ENCODE measurements around the gene ADGRG1. TPM values are rescaled to one million over a fixed set of nuclear protein-coding genes. Genes with fewer than 3 reads are reported as not detected.

ADGRG1 gene
- total RNA-seq, 2 donors from 2014 or later: 53.7 to 61.6 TPM

DNA sequence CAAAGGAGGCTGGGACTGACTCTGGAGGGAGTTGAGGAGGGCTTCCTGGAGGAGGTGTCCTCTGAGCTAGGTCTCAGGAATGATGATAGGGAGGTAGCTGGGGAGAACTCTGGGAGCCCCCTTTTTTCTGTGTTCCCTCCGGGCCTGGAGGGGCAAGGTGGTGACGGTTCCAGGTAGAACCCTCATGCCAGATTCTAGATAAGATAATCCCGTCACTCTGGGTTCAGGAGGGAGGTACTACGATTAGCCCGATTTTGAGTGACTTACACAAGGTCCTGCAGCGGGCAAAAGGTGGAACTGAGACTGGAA, 21.0 kb downstream of the ADGRG1 start:
- DNase-seq (no peak), ATAC-seq (no peak)
- peaks cover 6% of the 10 kb centered on the region for H3K4me1 ChIP-seq
- H3K27me3 ChIP-seq: no peaks in the 10 kb centered on the region
- TF ChIP-seq POLR2A (IDR thresholded peaks at IDR 0.05): no peak
- TF ChIP-seq, protein P1, sequence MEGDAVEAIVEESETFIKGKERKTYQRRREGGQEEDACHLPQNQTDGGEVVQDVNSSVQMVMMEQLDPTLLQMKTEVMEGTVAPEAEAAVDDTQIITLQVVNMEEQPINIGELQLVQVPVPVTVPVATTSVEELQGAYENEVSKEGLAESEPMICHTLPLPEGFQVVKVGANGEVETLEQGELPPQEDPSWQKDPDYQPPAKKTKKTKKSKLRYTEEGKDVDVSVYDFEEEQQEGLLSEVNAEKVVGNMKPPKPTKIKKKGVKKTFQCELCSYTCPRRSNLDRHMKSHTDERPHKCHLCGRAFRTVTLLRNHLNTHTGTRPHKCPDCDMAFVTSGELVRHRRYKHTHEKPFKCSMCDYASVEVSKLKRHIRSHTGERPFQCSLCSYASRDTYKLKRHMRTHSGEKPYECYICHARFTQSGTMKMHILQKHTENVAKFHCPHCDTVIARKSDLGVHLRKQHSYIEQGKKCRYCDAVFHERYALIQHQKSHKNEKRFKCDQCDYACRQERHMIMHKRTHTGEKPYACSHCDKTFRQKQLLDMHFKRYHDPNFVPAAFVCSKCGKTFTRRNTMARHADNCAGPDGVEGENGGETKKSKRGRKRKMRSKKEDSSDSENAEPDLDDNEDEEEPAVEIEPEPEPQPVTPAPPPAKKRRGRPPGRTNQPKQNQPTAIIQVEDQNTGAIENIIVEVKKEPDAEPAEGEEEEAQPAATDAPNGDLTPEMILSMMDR (IDR thresholded peaks at IDR 0.05): no peak
- peaks cover 6 to 9% of the 10 kb centered on the region in 2 donors for H3K36me3 ChIP-seq (replicated peaks in 1 of 2; ENCODE audit: insufficient read depth in 1 of 2, low read depth in 2 of 2)
- no peaks in the 10 kb centered on the region for H3K9me3 ChIP-seq
- WGBS, 2 donors: 67 to 100% methylated on average over 1 to 6 of the region's 6 CpGs
- H3K27ac ChIP-seq: no peak overlapping the region
- intact Hi-C loops (cut with DNase I): loop anchor here (2.0 to 5.0 kb wide), 2 partner anchors 49 to 57 kb away; no protein-coding TSS in a partner anchor
- H3K4me3 ChIP-seq: no peak overlapping the region

DNA sequence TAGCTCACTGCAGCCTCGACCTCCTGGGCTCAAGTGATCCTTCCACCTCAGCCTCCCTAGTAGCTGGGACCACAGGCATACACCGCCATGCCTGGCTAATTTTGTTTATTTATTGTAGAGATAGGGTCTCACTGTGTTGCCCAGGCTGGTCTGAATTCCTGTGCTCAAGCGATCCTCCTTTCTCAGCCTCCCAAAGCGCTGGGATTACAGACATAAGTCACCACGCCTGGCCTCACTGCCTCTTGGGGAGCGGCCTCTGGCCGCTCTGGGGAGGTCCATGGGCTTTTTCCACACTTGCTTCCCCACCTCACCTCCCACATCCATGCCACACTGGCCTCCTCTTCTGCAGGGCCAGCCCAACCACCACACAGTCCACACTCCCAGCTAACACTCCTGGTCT, 21.4 kb downstream of the ADGRG1 start:
- Histone ChIP-seq H3K27ac (no peak overlapping the region), H3K4me3 (no peak overlapping the region), H3K9me3 (no peaks in the 10 kb centered on the region), H3K36me3 (replicated peaks in 1 of 2; ENCODE audit: insufficient read depth in 1 of 2, low read depth in 2 of 2) (peaks cover 3 to 4% of the 10 kb centered on the region in 2 donors), H3K27me3 (no peaks in the 10 kb centered on the region), H3K4me1 (peaks cover 6% of the 10 kb centered on the region)
- no peak for ATAC-seq
- TF ChIP-seq POLR2A (IDR thresholded peaks at IDR 0.05): no peak
- TF ChIP-seq, protein P1 (IDR thresholded peaks at IDR 0.05): no peak
- WGBS, 2 donors: 90 to 91% methylated on average over 7 of the region's 7 CpGs
- no peak for DNase-seq
- intact Hi-C loops (cut with DNase I): loop anchor here (2.0 to 5.0 kb wide), 3 partner anchors 49 to 77 kb away; no protein-coding TSS in a partner anchor

DNA sequence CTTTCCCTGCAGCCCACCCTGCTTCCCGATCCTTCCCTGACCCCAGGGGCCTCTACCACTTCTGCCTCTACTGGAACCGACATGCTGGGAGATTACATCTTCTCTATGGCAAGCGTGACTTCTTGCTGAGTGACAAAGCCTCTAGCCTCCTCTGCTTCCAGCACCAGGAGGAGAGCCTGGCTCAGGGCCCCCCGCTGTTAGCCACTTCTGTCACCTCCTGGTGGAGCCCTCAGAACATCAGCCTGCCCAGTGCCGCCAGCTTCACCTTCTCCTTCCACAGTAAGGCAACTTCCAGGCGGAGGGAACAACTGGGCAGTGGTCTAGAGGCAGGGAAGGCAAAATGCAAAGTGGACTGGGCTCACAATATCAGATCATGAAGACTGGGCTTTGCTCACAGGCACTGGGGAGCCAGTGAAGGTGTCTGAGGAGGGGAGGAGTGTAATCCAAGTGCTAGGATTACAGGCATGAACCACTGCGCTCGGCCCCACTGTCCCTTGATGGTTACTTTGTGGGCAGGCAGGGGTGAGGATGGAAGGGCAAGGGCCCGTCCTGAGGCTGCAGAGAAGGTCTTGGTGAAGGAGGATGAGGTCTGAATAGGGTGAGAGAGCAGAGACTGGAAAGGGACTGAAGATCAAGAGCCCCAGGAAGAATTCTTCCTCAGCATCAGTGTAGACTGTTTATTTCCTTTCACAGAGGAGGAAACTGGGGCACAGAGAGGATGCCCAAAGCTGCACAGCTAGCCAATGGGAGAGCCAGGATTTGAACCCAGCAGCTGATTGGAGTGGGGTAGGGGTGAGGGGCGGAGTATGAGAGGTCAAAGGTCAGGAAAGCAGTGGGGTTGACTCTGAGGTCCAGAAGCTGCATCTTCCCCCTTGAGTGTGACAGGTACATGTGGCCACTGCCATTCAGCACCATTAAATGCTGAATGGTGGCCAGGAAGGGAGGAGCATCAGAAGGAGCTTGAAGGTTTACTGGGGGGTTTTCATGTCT, 23.2 kb downstream of the ADGRG1 start:
- no peak overlapping the region for H3K4me3 ChIP-seq
- H3K4me1 ChIP-seq: peaks cover 6% of the 10 kb centered on the region
- no peaks in the 10 kb centered on the region for H3K9me3 ChIP-seq
- TF ChIP-seq, protein P1 (IDR thresholded peaks at IDR 0.05): no peak
- TF ChIP-seq POLR2A (IDR thresholded peaks at IDR 0.05): no peak
- ATAC-seq: no peak
- no peak overlapping the region for H3K27ac ChIP-seq
- peaks cover 3 to 4% of the 10 kb centered on the region in 2 donors for H3K36me3 ChIP-seq (replicated peaks in 1 of 2; ENCODE audit: insufficient read depth in 1 of 2, low read depth in 2 of 2)
- WGBS, 2 donors: 86 to 89% methylated on average over 7 to 10 of the region's 10 CpGs
- no peak for DNase-seq
- no peaks in the 10 kb centered on the region for H3K27me3 ChIP-seq
- intact Hi-C loops (cut with DNase I): loop anchor here (5.0 kb wide), 1 partner anchor 76 kb away; no protein-coding TSS in a partner anchor

DNA sequence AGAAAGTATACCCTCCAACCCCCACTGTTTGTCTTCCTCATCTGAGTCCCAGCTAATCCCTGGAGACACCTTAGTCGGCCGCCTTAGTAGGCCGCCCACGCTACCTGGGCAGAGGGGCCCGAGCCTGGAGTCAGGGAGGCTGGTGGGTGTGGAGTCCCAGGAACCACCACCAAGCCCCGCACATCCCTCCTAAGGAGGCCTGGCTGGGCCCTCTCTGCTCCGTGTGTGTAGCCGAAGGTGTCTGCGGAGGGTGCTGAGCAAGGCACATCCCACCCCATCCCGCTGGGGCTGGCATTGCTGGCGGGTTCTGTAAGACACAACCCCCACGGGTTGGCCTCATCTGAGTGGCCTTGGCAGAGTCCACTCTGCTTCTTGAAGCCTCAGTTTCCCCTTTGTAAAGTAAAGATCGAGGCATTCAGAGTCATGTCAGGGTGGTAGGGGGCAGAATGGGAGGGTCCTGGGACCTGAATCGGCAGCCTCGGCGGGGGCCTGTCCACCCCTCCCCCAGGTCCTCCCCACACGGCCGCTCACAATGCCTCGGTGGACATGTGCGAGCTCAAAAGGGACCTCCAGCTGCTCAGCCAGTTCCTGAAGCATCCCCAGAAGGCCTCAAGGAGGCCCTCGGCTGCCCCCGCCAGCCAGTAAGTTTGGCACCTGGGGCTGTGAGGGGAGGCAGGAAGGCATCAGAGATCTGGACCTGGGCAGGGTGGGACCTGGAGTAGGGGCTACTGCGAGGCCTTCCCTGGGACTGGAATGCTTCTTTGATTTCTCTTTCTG, 24.5 kb downstream of the ADGRG1 start:
- Histone ChIP-seq H3K27me3 (no peaks in the 10 kb centered on the region), H3K36me3 (replicated peaks in 1 of 2; ENCODE audit: insufficient read depth in 1 of 2, low read depth in 2 of 2) (peaks cover 3 to 4% of the 10 kb centered on the region in 2 donors), H3K4me1 (peaks cover 2% of the 10 kb centered on the region), H3K27ac (no peak overlapping the region), H3K4me3 (no peak overlapping the region), H3K9me3 (no peaks in the 10 kb centered on the region)
- TF ChIP-seq, protein P1 (IDR thresholded peaks at IDR 0.05): no peak
- TF ChIP-seq POLR2A (IDR thresholded peaks at IDR 0.05): no peak
- no peak for DNase-seq
- 86 to 90% methylated on average over 7 to 23 of the region's 23 CpGs for WGBS, 2 donors
- intact Hi-C loops (cut with DNase I): loop anchor here (5.0 kb wide), 1 partner anchor 74 kb away; no protein-coding TSS in a partner anchor
- ATAC-seq: no peak
